Neural crest cell (in vitro differentiated cells): ENCODE measurements around the gene MTM1. TPM values are rescaled to one million over a fixed set of nuclear protein-coding genes. Genes with fewer than 3 reads are reported as not detected.

Experiments used
- DNase-seq: peaks from one replicate; pipeline ENCODE4 v3.0.0; 2021; ENCODE audit warnings: low read depth, mixed read lengths, low spot score
- H3K27ac Mint-ChIP-seq: one replicate; pipeline ENCODE4 v1.8.0; 2021; ENCODE audit warnings: mild to moderate bottlenecking, mixed read lengths; ENCODE audit not compliant: unreplicated experiment
- H3K27me3 Mint-ChIP-seq: 2 replicates; pipeline ENCODE4 v1.8.0; 2021; ENCODE audit warnings: low read depth, mild to moderate bottlenecking, mixed read lengths
- H3K36me3 Mint-ChIP-seq: 2 replicates; pipeline ENCODE4 v1.8.0; 2021; ENCODE audit warnings: low read depth, mild to moderate bottlenecking, mixed read lengths
- H3K4me1 Mint-ChIP-seq: 2 replicates; pipeline ENCODE4 v1.8.0; 2021; ENCODE audit warnings: mixed read lengths
- H3K4me3 Mint-ChIP-seq: one replicate; pipeline ENCODE4 v1.8.0; 2021; ENCODE audit warnings: mild to moderate bottlenecking, mixed read lengths
- H3K9me3 Mint-ChIP-seq: 2 replicates; pipeline ENCODE4 v1.8.0; 2021; ENCODE audit warnings: mixed read lengths
- CTCF ChIP-seq: fragments of 200-600 bp; sonication (generic); conservative IDR thresholded peaks from 2 replicates; pipeline ENCODE4 v1.5.0; 2021; ENCODE audit warnings: antibody characterized with exemption, mild to moderate bottlenecking
- total RNA-seq: library from RNA; stranded (reverse); gene quantifications from 2 replicates; pipeline ENCODE4 v1.2.1, GENCODE V29; 2021

MTM1 gene
- total RNA-seq, 1 donor from 2014 or later = 6.2 TPM

GRCh38 chrX:150647331-150647730, 78.9 kb downstream of the MTM1 start:
- no peak overlapping the region for H3K27ac Mint-ChIP-seq

GRCh38 chrX:150648296-150648940, 80.0 kb downstream of the MTM1 start:
- Mint-ChIP-seq H3K9me3 (peaks cover 5% of the 10 kb centered on the region), H3K27ac (no peak overlapping the region)

More at GRCh38 chrX:150647331-150647730, 78.9 kb downstream of the MTM1 start:
- H3K36me3 Mint-ChIP-seq = peaks cover 6% of the 10 kb centered on the region
- peaks cover 5% of the 10 kb centered on the region for H3K9me3 Mint-ChIP-seq
- DNase-seq = no peak
- H3K4me1 Mint-ChIP-seq = peaks cover 24% of the 10 kb centered on the region
- H3K4me3 Mint-ChIP-seq = no peak overlapping the region
- TF ChIP-seq CTCF = no peak
- no peaks in the 10 kb centered on the region for H3K27me3 Mint-ChIP-seq

GRCh38 chrX:150649096-150649870, 80.9 kb downstream of the MTM1 start:
- DNase-seq = no peak
- TF ChIP-seq CTCF = no peak
- no peak overlapping the region for H3K4me3 Mint-ChIP-seq
- peaks cover 6% of the 10 kb centered on the region for H3K36me3 Mint-ChIP-seq
- no peak overlapping the region for H3K27ac Mint-ChIP-seq
- peaks cover 24% of the 10 kb centered on the region for H3K4me1 Mint-ChIP-seq
- H3K9me3 Mint-ChIP-seq = peaks cover 5% of the 10 kb centered on the region
- H3K27me3 Mint-ChIP-seq = no peaks in the 10 kb centered on the region

More at GRCh38 chrX:150648296-150648940, 80.0 kb downstream of the MTM1 start:
- no peak for TF ChIP-seq CTCF
- no peak overlapping the region for H3K4me3 Mint-ChIP-seq
- peaks cover 24% of the 10 kb centered on the region for H3K4me1 Mint-ChIP-seq
- H3K27me3 Mint-ChIP-seq = no peaks in the 10 kb centered on the region
- H3K36me3 Mint-ChIP-seq = peaks cover 6% of the 10 kb centered on the region
- no peak for DNase-seq

- Mint-ChIP-seq H3K27me3 (no peaks in the 10 kb centered on the region), H3K4me3 (no peak overlapping the region), H3K36me3 (peaks cover 11% of the 10 kb centered on the region), H3K9me3 (peaks cover 9% of the 10 kb centered on the region), H3K27ac (no peak overlapping the region), H3K4me1 (peaks cover 18% of the 10 kb centered on the region)
- DNase-seq = no peak
- TF ChIP-seq CTCF = no peak
Measured at GRCh38 chrX:150651906-150652305, 83.5 kb downstream of the MTM1 start.

- H3K36me3 Mint-ChIP-seq = peaks cover 19% of the 10 kb centered on the region
- H3K9me3 Mint-ChIP-seq = peaks cover 9% of the 10 kb centered on the region
- no peak for TF ChIP-seq CTCF
- peaks cover 4% of the 10 kb centered on the region for H3K4me1 Mint-ChIP-seq
- no peak overlapping the region for H3K27ac Mint-ChIP-seq
- no peak for DNase-seq
- H3K27me3 Mint-ChIP-seq = no peaks in the 10 kb centered on the region
- no peak overlapping the region for H3K4me3 Mint-ChIP-seq
Measured at GRCh38 chrX:150655788-150656187, 87.4 kb downstream of the MTM1 start.
